ENCODE data around the gene SIGLEC1.

The SIGLEC1 gene

DNA sequence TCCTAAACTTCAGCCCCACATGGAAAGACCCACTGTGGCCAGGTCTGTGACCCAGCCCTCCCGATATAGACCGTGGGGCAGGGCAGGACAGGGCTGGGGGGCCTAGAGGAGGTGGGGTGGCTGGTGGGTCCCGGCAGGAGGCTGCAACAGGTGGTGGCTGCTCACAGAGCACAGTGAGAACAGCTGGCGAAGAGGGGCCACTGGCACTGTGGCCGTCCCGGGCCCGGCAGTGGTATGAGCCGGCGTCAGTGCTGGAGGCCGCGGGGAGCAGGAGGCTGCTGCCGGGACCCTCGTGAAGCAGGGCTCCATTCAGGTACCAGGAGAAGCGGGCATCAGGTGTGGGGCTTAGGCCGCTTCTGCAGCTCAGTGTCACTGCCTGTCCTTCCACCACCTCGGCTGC is 13.4 kb downstream of the SIGLEC1 start:
- no peak for DNase-seq (ENCODE audit: low spot score)

DNA sequence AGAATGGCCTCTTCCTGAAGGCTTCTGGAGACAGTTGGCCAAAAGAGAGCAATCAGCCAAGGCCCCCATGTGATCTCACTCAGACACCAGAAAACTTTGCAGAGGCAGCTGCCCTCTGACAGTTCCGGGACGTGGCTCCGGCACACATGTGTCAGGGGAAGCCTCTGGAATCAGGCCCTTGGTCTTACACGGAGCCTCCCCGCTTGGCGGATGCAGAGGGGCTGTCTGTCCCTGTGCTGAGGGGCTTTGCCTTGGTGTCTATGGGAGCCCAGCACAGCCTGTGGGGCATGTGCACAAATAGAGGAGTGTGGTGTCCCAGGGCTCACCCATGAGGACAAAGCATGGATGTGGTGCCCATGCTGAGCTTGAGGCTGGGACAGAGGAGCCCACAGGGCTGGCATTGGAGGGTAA is 13.8 kb downstream of the SIGLEC1 start:
- no peak for DNase-seq (ENCODE audit: low spot score)

DNA sequence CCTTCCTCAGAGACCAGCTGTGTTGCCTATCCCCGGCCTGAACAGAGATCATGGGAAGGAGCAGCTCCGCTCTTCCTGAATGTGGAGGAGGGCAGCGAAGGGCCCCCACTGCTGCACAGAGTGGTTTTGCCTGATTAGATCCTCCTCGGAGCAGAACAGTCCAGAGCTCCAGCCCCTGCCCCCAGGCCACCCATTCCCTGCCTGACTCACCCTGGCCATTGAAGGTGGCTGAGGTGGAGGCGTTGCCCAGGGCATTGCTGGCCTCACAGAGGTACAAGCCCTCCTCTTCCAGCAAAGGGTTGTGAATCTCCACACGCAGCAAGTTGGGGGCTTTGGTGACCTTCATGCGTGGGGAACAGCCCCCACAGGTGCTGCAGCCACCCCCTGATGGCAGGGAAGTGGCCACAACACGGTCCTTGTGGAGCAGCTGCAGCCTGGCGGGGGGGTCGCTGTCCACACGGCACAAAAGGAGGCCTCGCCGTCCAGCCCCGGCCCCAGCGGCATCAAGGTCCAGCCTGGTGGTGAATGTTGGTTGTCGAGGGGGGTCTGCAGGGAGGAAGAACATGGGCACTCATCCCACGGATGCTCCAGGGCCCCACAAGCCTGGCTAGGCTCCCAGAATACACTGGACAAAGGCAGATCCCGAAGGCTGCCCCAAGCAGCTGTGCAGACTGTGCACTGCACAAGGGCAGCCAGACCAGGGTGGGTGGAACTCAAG is 14.7 kb downstream of the SIGLEC1 start:
- no peak for DNase-seq (ENCODE audit: low spot score)

DNA sequence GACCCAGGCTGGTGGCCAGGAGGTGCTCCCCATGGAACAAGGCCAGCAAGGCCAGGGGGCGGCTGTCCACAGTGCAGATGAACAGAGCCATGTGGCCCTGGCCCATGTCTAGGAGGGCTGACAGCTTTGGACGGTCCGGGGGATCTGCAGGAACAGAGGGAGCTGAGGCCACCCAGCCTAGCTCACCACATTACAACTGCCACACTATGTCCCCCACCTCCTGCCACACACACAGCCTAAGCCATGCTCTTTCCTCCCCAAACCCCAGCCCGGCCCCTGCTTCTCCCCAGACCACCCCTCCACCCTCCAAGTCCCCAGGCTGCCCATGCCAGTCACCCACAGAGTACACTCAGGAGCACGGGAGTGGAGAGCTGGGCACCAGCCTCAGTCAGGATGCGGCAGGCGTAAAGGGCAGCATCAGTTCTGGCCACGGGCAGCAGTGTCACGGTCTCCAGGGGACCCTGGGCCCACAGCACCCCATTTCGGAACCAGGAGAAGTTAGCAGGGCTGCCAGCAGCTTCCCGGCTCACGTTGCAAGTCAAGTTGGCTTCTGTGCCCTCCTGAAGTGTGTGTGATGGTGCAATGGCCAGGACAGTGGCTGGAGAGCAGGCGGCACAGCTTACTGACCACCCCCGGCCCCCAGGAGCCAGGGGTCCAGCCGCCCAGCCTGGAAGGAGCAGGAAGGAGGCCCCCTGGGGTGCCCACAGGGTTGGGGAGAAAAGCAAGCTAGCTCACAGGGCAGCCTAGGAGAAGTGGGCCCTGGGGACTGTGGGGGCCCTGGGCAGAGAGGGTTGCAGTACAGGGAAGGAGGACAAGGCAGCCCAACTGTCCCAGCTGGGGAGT is 15.4 kb downstream of the SIGLEC1 start:
- no peak for DNase-seq (ENCODE audit: low spot score)

DNA sequence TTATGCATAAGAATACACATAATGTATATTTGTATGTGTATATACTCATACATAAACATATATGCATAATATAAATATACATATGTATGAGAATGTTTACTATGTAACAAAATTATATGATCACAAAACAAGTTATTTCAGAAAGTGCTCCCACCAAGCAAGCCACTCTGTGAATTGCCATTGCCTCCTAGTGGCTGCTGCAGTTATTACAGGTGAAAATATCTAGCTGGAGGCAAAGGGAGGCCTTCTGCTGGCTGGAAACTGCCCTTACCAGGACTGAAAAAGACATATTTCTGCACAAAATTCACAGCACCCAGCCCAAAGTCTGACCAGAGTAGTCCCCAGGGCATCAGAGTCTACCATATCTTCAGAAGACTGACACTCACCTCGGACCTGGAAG is 16.2 kb downstream of the SIGLEC1 start:
- DNase-seq (ENCODE audit: low spot score) = no peak

DNA sequence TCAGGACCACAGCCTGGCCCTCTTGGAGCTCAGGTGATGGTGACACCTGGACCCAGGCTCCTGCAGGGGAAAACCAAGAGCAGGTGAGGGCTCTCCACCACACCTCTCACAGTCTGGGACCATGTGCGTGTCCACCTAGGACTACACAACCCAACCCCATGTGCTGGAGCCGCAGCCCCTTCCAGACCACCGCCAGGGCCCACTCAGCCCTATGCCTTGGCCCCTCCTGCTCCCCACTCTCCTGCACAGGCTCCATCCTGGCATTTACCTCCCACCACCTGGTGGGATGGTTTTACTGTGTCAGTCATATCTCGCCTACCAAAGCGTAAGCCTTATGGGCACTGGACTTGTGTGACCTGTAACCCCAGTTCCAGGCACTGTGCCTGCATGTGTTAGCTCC is 17.5 kb downstream of the SIGLEC1 start:
- DNase-seq (ENCODE audit: low spot score) = no peak

DNA sequence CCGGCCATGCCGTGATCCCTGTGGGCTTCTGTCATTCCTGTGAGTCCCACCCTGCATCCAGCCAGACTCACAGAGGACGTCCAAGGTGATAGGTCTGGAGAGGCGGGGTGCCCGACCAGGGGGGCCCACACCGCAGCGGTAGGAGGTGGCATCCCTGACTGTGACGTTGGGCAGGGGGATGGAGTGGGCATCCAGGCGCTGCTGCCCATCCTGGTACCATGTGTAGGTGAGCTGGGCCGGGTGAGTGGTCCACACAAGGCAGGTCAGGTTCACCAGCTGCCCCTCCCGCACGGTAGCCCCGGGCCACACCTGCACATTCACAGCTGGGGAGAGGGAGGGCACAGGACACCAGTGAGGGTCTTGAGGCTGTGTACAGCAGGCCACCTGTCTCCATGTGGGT is 19.0 kb downstream of the SIGLEC1 start:
- no peak for DNase-seq (ENCODE audit: low spot score)

DNA sequence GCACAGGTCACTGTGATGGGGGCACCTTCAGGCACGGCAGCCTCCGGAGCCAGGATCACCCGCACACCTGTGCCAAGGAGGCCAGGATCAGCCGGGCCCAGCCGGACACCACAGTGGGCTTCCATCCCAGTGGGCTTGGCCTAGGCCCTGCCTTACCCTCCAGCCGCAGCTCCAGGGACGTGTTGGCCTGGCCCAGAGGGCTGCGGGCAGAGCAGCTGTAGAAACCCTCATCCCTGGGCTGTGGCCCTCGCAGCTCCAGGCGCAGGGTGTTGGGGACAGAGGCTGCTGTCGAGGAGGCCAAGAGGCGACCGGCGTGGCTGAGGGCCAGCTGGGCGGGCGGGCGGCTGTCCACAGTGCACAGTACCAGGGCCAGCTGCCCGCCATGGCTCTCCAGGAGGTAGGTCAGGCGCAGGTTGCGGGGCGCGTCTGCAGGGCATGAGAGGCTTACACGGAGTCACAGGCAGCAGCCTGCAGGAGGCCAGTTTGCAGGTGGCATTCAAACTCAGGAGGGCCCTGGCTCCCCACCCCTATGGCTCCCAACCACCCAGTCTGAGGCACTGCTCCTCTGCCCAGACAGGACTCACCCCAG is 19.6 kb downstream of the SIGLEC1 start:
- DNase-seq (ENCODE audit: low spot score) = no peak

DNA sequence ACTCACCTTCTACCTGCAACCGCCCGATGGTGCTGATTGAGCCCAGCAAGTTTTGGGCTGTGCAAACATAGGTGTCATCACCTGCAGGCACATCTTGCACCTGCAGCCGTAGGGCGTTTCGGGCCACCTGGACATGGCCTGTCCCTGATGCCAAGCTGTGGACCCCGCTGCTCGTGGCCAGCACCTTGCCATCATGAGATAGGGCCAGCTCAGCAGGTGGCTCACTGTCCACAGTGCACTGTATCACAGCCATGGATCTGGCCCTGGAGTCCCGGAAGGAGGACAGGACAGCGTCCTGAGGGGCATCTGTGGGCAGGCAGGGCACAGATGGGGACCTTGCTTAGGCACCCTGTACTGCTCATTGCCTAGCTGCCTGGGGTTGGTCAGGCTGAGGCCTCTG is 20.5 kb downstream of the SIGLEC1 start:
- no peak for DNase-seq (ENCODE audit: low spot score)

DNA sequence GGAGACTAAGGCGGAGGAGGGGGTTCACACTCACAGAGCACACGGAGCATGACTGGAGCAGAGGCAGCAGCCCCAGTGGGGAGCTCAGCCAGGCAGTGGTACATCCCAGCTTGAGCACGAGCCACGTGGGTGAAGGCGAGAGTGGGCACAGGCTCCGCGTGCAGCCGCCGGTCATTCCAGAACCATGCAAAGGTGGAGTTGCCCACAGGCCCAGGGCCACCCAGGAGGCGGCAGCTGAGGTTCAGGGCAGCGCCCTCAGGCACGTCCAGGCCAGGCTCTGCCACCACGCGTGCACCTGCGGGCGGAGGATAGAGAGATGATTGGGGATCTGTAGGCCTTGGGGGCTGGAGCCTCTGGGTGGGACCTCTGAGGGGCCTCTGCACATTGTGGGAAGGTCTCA is 21.1 kb downstream of the SIGLEC1 start:
- DNase-seq (ENCODE audit: low spot score) = no peak

DNA sequence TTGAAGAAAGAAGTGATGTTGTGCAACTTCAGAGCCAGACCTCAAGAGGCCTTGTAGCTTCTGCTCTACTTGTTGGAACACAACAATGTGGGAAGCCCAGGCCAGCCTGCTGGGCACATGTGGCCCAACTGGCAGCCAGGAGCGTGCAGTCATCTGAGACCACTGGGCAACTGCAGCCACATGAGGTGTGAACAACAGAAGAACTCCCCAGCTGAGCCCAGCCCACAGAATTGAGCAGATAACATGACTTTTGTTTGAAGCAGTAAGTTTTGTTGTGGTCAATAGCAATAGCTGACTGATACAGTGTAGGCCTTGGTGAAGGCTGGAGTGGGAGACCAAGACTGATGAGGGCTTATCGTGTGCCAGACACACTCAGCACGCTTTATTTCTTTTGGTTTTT is 22.0 kb downstream of the SIGLEC1 start:
- DNase-seq (ENCODE audit: low spot score) = no peak

DNA sequence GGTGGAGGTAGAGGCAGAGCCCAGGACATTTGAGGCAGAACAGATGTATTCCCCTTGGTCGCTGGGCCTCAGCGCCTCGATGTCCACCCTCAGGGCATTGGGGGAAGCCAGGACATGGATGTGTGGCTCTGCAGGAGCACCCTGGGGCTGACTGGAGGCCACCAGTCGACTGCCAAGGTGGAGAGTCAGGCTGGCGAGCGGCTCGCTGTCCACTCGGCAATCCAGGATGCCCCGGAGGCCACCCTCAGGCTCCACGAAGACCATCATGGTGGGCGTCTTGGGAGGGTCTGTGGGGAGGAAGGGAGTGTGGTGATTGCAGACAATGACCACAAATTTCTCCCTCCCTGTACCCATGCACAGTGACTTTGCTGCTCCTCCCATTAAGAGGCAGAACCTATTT is 22.4 kb downstream of the SIGLEC1 start:
- no peak for DNase-seq (ENCODE audit: low spot score)

DNA sequence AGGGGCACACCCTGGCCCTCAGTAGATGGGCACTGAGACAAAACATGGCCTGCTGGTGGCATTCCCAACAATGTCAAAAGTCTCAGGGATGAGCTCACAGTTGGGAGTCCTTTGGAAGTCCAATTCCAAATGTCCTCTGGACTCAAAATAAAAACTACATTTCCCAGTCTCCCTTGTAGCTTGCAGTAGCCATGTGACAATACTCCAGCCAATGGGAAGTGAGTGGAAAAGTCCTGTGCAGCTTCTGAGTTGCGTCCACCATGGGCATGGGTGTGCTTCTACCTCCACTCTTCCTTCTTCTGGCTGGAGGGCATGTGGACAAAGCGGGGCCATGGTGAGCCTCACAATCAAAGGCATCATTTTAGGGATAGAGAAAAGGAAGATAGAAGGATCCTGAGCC is 24.7 kb downstream of the SIGLEC1 start:
- no peak for DNase-seq (ENCODE audit: low spot score)

DNA sequence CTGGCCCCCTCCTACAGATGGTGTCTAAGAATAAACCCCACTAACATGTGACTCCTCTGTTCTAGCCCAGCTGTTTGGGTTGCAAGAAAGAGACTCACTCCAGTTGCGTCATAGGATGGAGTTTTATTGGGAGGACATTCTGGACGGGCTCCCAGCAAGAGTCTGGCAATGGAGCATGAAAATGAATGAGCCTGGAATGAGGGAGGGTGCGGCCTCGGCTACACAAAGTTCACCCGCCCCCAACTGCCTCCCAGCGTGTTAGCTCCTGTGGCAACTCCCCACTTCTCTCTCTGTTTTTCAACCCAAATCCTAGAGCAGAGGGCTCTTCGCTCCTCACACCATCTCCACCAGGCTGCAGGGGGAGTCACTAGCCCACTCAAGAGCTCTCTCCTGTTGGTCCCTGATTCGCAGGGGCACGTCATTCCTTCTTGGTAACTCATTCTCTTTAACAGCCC is 25.5 kb downstream of the SIGLEC1 start:
- DNase-seq (ENCODE audit: low spot score) = no peak

DNA sequence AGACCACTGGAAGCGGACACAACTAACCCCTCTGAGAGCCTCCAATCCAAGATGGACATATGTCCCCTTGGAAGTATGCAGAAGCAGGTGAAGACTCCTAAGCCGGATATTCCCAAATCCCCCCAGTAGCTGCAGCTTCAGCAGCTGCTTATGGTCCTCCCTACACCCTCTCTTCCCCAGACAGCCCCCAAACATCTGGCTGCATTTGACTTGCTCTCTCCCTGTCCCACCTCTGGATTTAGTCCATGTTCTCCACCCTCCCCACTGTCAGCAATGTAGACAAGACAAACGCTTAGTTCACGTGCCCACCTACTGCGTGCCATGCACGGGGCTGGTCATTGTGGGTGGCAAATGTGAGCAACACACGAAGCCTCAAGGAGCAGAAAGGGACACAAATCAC is 26.0 kb downstream of the SIGLEC1 start:
- DNase-seq (ENCODE audit: low spot score) = no peak

DNA sequence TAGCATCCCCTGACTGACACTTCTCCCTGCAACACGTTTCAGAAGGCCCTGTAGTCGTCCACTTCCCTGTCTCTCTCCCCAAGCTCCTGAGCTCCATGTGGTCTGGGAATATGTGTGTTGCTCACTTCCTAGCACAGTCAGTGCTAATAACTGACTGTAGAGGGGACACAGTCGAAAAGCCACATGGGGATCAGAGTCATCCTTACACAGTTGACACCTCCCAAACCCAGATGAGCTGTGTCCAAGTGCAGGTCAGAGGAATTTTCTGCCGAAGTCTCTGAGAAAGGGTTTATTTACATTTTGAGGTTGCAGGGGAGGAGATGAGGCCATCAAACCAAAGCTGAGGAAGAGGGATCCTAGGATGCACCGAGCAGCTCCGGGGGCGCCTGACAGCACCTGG is 27.1 kb downstream of the SIGLEC1 start:
- DNase-seq (ENCODE audit: low spot score) = no peak

DNA sequence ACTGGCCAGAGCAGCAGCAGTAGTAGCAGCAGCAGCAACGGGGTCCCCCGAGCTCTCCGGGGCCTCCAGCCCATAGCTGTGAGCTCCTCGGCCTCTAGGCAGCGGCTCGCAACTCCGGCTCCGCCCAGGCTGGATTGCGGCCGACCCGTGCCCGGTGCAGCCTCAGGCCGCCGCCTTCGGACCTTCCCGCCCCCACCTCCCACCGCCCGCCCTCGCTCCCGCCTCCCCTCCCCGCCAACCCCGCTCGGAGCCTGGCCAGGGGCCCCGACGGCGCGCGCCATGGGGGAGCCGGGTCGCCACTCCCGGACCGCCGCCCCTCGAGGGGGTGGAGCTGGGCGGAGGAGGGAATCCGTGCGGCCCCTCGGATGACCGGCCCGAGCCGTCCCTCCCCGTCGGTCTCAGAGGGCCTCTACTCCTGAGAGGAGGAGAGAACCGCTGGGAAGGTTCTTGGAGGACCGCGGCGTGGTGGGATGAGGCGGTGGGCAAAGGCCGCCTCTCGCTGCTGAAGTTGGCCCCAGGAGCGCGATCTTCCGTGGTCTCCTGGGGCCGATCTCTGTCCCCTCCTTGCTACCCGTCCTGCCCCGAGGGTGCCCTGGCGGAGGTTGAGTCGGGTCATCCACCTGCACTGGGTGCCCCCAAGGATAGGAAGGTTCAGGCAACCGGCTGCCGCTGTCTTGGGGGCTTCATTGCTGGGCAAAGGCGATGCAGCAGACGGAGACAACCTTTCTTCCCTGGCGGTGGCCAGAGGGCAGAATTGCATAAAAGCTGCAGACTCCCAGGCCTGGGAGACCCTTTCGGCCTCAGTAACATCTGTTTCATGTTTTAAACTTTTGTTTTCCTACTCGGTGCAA is 30.2 kb downstream of the SIGLEC1 start, which contains the start of gene ADAM33:
Gene ADAM33, minus strand, starts transcription at position 80 of the 851 bp plus-strand sequence. Its CDS starts 6 bp downstream, at position 74.
- no peak for DNase-seq (ENCODE audit: low spot score)

DNA sequence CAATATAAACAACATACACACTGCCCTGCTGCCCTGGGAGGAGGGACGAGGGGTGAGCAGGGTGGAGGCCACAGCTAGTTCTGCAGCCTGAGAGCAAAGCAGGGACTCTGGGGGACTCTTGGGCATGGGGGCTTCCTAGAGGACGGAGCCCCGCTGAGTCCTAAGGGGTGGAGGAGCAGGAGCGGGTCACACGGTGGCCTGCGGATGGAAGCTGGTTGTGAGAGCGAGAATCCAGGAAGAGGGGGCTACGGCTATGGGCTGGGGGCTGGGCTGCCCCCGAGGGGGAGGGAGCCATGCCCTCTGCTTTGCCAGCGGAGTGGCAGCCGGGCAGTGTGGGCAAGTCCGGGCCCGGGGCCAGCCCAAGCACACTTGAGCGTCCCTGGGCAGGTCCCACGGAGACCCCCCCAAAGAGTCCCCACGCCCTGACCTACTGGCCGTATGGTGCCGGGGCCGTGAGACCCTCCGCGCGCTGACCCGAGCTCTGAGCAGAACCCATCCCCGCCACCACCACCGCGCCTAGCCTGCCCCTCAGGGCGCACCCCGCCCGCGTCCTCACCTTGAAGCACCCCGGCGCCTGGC is 31.0 kb downstream of the SIGLEC1 start:
- DNase-seq (ENCODE audit: low spot score) = no peak

DNA sequence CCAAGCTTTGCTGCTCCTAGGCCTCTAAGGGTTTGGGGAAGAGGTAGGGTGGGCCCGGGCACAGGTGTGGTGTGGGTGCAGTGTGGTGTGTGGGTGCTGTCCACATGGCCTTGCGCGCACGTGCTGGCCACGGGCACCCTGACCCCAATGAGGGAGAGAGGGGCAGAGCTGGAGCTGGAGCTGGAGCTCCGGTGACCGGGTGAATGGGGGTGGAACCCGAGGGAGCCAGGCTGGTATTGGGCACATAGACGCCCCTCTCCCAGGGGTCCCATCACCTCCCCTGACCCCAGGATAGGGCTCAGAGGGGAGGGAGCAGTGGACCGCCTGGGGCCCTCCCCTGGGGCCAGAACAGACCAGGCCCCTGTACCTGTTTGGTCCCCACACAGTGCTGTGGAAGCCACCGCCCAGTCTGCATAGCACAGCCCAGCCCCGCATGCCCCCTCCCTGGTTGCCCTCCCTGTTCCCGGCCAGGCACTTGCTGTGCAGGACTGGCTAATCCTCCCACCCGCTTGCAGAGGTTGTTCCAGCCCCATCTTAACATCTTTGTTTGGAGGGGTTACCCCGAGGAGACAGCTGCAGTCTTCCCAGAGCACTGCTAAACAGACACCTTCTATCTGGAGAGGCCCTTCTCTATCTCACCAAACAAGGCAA is 31.6 kb downstream of the SIGLEC1 start:
- no peak for DNase-seq (ENCODE audit: low spot score)

DNA sequence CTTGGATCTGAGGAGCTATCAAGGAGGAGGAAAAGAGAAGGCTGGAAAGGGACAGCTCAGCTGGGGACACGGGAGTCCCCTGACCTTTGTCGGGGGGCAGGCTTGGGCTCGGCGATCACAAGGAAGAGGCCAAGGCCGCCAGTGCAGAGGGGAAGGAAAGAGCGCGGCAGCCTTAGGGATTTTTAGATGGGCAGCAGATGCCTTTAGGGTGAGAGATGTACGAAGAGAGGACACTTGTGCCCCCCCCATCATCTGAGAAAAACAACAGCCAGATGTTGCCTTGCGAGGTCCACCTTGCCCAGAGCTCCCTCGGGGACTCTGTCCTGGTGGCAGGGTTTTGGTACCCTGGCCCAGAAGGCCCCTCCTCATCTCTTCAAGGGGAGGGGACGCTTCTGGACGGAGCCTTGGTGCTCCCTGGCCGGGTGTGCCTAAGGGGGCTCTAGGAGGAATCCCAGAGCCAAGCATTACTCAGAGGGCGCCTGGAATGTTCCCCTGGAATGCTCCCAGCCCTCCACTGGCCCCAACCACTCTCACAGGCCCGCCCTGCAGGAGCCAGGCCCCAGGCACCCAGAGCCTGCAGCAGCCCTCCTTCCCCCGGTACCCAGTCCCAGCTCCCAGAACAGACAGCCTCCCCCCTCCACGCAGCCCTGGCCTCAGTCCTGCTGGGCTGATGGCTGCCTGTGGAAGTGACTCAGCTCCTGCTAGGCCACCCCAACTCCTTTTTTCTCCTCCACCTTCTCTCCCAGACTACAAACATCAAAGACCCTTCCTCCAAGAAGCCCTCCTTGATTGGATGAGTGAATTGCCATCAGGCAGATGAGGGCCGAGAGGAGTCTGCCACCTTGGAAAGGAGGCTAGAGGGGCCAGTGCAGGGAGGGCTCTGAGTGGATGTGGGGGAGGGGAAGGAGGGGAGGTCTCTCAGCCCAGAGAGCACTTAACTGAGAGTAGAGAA is 32.4 kb downstream of the SIGLEC1 start:
- DNase-seq (ENCODE audit: low spot score) = no peak

Data from kidney capillary endothelial cell (primary cell).